Left hindlimb (tissue), 1 donor: ENCODE results near the gene TMEM150C.
A peak's percentile ranks its signal among the peaks of the same experiment; 100 is the strongest.

Source experiments
- DNase-seq: peaks from one replicate; pipeline ENCODE4 v3.0.0-alpha.2; 2018

Gene TMEM150C

DNA sequence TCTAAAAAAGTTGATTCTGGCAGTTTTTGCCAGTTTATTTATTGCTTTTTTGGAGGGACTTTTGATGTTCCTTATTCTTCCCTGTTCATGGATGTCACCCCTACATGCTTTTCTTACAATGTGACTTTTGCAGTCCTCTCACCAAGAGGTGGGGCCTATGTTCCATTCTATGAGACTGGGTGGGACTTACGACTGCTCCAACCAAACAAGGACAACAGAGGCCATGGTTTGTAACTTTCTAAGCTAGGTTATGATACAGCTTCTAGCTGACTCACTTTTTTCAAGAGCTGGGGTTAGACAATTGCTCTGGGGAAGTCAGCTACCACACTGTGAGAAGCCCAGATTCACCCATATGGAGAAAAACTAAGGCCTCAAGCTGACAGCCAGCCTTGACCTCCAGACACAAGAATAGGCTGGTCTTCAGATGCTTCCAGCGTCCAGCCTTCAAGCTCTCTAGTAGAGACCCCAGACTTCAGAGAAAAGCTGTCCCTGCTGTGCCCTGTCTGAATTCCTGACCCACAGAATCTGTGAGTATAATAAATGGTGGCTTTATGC lies 91.9 kb downstream of the TMEM150C start:
- no peak for DNase-seq

DNA sequence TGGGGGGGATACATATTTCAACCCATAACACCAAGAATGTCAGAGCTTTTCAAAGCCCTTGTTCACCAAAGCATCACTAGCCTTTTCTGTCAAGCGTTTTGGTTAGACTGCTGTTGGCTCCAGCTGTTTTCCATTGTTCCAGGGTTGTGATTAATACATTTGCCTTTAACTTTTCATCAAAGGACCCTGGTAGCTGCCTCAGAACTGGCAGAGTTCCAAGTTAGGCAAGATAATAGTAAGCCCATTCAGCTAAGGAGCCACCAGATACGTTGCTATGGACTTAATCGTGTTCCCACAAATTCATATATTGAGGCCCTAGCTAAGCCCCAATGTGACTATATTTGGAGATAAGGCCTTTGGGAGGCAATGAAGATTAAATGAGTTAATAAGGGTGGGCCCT lies 94.3 kb downstream of the TMEM150C start:
- DNase-seq: no peak

DNA sequence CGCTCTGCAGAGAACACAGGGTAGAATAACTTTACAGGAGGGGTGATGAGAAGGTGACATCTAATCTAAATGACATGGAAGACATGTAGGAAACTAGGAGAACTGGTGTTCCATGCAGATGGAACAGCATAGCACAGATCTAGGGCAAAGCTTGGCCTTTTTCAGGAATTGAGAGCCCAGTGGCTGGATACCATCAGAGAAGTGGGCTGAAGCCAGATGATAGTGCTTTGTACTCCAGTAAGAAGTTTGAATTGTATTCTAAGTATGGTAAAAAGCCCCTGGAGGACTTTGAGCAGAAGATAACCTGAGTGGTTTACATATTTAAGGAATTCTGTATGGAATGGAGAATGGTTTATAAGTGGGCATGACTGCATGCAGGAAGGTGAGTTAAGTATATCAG lies 98.6 kb downstream of the TMEM150C start:
- no peak for DNase-seq

DNA sequence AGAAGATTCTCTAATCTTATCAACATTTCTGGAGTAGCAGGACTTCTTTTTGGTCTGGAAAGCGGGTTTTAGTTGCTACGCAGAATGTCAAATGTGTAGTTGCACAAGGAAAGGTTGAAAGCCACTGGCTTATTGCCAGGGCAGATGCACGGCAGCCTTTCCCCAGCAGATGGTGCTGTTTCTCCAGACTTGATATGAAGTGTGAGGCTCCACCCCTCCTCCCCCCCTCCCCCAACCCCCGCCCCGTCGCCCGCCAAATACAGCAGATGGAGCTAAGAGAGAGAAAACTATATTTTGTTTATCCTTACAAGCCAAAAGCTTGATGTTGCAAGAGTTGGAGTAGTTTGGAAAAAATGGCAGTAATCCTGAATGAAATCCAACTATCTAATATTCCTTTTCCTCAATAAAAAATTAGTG lies 99.4 kb downstream of the TMEM150C start:
- peak; percentile 91 for DNase-seq

DNA sequence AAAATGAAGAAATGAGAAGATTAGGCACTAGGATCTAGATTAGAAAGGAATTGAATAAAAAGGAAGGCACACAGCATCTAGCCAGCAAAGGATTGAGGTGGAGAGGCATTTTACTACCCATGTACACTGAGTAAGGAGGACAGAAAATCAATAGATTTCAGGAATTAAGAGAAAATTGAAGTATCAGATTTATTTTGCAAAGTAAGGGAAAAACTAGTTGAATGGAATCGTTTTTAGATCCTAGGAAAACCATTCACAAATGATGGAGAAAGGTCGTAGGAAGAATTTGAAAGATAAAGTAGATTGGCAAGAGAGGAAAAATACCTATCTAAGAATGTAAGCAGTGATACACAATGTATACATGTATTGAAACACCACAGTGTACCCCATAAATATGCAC lies 100.1 kb downstream of the TMEM150C start:
- no peak for DNase-seq

DNA sequence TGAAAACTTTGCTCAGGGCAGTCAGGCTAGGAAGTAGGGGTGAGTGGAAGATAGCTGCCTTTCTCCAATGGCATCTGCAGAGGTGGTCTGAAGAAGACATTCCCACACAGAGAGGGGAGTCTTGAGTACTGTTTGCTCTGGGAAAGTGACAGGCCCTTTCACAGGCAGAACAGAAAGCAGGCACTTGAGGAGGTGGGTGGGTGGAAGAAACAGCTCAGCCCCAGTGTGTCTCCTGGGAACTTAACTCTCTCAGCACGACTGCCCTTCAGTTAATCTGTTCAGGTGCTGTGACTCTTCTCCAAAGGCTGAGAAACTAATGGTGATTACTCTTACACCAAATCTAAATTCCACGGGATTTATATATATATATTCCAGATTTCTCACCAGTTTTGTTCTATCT lies 103.1 kb downstream of the TMEM150C start:
- DNase-seq: no peak

DNA sequence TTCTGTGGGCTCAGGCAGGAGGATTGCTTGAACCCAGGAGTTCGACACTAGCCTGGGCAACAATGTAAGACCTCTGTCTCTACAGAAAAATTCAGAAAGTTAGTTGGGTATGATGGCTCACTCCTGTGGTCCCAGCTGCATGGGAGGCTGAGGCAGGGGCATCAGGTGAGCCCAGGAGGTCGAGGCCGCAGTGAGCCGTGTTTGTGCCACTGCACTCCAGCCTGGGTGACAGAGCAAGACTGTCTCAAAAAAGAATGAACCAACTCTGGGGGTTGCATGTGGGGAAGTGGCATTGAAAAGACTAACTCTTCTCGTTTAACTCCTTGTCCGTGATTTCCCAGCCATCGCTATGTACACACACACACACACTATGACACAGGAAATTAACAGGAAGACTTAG lies 104.5 kb downstream of the TMEM150C start:
- no peak for DNase-seq

DNA sequence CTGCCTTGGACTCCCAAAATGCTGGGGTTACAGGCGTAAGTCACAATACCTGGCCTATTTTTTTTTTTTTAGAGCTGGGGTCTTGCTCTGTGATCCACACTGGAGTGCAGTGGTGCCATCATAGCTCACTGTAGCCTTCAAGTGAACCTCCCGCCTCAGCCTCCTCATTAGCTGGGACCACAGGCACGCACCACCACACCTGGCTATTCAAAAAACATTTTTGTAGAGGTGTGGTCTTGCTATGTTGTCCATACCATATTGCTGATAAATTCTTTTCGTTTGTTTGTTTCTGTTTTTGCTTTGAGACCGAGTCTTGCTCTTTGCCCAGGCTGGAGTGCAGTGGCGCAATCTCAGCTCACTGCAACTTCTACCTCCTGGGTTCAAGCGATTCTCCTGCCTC lies 109.8 kb downstream of the TMEM150C start:
- DNase-seq: no peak

DNA sequence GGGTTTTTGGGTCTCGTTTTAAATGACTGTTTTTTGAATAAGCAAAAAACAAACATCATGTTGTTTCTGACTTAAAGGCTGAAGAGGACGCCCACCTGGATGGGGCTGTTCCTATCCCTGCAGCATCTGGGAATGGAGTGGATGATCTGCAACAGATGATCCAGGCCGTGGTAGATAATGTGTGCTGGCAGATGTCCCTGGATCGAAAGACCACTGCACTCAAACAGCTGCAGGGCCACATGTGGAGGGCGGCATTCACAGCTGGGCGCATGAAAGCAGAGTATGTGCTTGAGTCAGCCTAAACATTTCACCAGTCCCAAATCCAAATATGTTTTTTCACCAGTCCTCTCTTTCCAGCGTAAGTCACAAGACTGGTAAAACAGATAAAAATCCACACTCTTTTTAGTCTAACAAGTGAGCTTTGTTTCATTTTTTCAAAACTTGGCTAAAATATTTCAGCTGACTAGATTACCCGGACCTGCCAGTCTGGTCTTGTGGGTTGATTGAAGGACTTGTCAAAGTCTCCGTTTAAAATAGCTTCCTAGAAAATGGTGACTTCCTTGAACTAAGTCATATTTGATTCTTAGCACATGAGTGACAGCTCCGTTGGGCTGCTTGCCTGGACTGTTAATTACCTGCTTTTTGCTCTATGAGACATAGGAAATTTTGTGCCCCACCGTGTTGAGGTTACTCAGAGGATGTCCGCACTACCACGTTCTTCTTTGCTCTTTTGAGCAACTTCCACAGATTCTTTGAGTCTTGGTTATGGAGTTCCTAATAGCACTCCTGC lies 110.6 kb downstream of the TMEM150C start:
- peak; percentile 44 for DNase-seq

DNA sequence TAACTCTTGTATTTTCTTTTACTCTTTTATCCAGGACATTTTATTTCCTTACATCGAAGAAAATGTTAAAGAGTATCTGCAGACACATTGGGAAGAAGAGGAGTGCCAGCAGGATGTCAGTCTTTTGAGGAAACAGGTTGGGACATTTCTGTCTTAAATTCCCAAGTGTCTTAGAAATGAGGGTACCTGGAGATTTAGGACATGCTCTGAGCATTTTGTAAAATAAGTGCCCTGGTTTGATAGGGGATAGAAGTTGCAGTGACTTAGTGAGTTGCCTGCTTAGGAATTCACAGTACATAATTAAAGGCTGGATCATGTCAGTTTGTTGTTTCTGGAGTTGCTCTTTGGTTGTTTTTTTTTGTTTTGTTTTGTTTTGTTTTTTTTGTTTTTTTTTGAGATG lies 113.9 kb downstream of the TMEM150C start:
- no peak for DNase-seq

DNA sequence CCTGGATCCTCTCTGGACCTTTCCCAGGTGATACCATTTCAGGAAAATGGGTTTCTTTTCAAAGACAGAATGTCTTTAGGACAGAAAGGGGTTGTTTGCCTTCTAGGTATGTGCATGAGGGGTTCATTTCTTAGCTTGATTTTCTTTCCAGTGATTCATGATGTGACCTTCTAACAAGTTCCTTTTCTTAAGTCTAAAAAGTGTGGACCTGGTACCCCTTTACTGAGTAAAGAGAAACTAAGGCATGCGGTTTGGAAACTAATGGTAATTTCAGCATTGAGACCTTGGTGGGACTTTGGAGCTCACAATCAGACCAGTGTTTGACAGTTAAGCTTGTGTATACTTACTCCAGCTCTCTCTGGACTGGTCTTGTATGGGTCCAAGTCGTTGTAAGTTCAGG lies 122.7 kb downstream of the TMEM150C start:
- no peak for DNase-seq

DNA sequence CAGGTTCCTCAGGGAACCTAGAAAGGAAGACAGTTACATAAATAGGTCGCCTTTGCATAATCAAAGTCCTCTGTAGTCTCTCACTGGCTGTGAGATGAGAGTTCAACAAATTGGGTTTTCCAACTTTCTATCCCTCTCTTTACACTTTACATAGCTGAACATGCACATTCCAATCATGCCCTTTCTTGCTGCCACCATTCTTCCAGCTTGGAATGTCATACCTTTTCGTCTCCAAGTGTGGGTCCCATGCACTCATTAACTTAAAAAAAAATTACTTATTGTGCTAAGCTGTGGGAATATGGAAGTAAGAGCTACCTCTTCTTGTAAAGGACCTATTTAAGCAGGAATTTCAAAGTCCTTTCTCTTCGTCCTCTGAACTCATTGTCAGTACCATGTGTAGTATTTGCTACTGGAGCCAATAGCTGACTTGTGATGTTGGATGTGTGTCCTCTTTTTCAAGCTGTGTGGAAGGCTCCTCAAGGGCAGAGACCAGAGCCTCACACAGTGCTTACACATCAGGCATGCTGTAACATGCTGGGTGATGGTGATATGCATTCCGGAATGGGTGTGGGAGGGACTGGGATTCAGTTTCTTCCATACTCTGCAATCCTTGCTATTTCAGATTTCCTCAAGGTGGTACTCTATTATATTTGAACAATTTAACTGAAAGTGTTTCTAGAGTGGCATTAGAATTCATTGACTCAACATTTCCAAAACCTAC lies 124.3 kb downstream of the TMEM150C start:
- DNase-seq: no peak

DNA sequence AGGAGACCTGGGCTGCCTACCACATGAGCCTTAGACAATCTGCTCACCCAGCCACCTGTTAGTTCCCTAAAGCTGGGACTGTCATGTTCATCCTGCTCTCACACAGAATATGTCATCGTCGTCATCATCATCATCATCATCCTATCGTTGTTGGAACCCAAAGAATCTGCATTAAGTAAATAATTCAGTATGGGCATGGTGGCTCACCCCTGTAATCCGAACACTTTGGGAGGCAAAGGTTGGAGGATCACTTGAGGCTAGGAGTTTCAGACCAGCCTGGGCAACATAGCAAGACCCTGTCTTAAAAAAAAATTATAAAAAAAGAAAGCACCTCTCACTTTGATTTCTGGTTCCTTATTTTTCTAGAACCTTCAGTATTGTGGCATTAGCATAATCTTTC lies 125.0 kb downstream of the TMEM150C start:
- DNase-seq: no peak

DNA sequence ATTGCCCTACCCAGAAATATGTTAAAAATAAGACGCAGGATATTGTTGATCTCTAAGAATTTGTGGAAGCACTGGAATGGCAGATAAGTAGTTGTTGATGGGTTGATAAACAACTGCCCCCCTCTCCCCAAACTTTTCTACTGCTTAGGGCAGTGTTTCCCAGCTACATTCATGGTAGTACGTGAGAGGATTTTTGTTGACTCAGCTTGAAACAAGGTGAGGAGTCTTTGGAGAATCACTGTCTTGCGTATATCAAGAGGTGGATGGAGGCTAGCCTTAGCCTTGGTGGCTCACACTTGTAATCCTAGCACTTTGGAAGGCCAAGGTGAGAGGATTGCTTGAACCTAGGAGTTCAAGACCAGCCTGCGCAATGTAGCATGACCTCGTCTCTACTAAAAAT lies 125.7 kb downstream of the TMEM150C start:
- DNase-seq: no peak

DNA sequence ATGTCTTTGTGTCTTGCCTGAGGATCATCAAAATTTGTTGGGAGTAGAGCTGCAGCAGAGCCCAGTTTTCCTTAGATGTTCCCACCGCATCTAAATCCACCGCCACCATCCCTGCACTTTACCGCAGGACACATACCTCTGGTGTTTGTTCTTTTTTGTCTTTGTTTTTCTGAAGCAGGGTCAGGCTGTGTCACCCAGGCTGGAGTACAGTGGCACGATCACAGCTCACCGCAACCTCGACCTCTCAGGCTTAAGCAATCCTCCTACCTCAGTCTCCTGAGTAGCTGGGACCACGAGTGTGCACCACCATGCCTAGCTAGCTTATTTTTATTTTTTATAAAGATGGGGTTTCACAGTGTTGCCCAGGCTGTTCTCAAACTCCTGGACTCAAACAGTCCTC lies 126.8 kb downstream of the TMEM150C start:
- DNase-seq: no peak

DNA sequence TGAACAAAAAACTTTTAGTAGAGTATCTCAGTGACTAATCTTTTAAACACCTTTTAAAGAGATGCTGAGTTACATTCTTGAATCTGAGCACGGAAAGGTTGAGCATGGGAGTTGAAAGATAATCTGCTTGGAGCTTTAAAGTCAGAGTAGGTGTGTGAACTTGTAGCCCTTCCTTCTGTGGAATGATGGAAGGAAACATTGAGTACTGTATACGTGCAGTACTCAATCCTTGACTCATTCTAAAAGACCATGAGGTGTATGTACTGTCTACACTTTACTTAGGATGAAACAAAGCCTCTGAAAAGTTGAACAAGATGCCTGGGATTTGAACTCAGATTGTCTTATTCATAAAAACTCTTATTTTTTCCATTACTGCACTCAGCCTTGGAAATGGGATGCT lies 128.0 kb downstream of the TMEM150C start:
- DNase-seq: no peak
